DOHH2 (cell line): ENCODE results near the gene HOXC9.

ENCODE experiments used
- H3F3A ChIP-seq: fragments of 200-600 bp; sonication (generic), shearing (Covaris generic); 2 replicates; pipeline ENCODE4 v1.6.0; 2016; ENCODE audit warnings: antibody characterized with exemption, mild to moderate bottlenecking; ENCODE audit not compliant: control insufficient read depth, insufficient read depth
- H3K27ac ChIP-seq: fragments of 200-600 bp; sonication (generic); 2 replicates; pipeline ENCODE4 v1.5.1; 2014; ENCODE audit warnings: low read depth, mild to moderate bottlenecking, low read length, moderate library complexity
- H3K27me3 ChIP-seq: fragments of 200-600 bp; sonication (generic); 2 replicates; pipeline ENCODE4 v1.6.1; 2014; ENCODE audit warnings: mild to moderate bottlenecking, low read length, mixed read lengths; ENCODE audit not compliant: control insufficient read depth
- H3K36me3 ChIP-seq: fragments of 200-600 bp; sonication (generic); 2 replicates; pipeline ENCODE4 v1.6.1; 2014; ENCODE audit warnings: mild to moderate bottlenecking, low read length, moderate library complexity, mixed read lengths; ENCODE audit not compliant: control insufficient read depth
- H3K4me1 ChIP-seq: fragments of 200-600 bp; sonication (generic); 2 replicates; pipeline ENCODE4 v1.6.1; 2014; ENCODE audit warnings: mild to moderate bottlenecking, low read length, mixed read lengths; ENCODE audit not compliant: control insufficient read depth
- H3K4me2 ChIP-seq: fragments of 200-600 bp; sonication (generic); 2 replicates; pipeline ENCODE4 v1.6.0; 2014; ENCODE audit warnings: mild to moderate bottlenecking, low read length, moderate library complexity
- H3K4me3 ChIP-seq: fragments of 200-600 bp; sonication (generic); 2 replicates; pipeline ENCODE4 v1.5.1; 2014; ENCODE audit warnings: mild to moderate bottlenecking, low read length, mixed read lengths
- H3K79me2 ChIP-seq: fragments of 200-600 bp; sonication (generic); 2 replicates; pipeline ENCODE4 v1.6.1; 2014; ENCODE audit warnings: mild to moderate bottlenecking, low read length, mixed read lengths; ENCODE audit not compliant: control insufficient read depth
- H3K9me2 ChIP-seq: fragments of 200-600 bp; sonication (generic); replicated peaks from 2 replicates; pipeline ENCODE4 v1.6.1; 2014; ENCODE audit warnings: mild to moderate bottlenecking, low read length, mixed read lengths; ENCODE audit not compliant: control insufficient read depth
- H3K9me3 ChIP-seq: fragments of 200-600 bp; sonication (generic); 2 replicates; pipeline ENCODE4 v1.6.1; 2014; ENCODE audit warnings: antibody characterized with exemption, low read length, mixed read lengths; ENCODE audit not compliant: control insufficient read depth, insufficient read depth
- H4K20me1 ChIP-seq: fragments of 200-600 bp; sonication (generic); 2 replicates; pipeline ENCODE4 v1.6.0; 2014; ENCODE audit warnings: low read depth, mild to moderate bottlenecking, antibody characterized with exemption, low read length, moderate library complexity; ENCODE audit not compliant: control insufficient read depth, insufficient read depth
- CTCF ChIP-seq: fragments of 200-600 bp; sonication (generic); IDR thresholded peaks from one replicate; pipeline ENCODE4 v1.5.1; 2014; ENCODE audit warnings: antibody characterized with exemption, mild to moderate bottlenecking, low read depth, low read length; ENCODE audit not compliant: poor library complexity, severe bottlenecking
- EZH2phosphoT487 ChIP-seq: fragments of 200-600 bp; sonication (generic); IDR thresholded peaks from 2 replicates; pipeline ENCODE4 v1.6.1; 2017; ENCODE audit warnings: borderline replicate concordance, mild to moderate bottlenecking, antibody characterized with exemption, low read length, moderate library complexity, mixed read lengths

Gene HOXC9

GRCh38 chr12:54017027-54017788 lies 17.2 kb downstream of the HOXC9 start:
- Histone ChIP-seq H3K27ac (no peak overlapping the region), H3K27me3 (peaks cover 43% of the 10 kb centered on the region), H4K20me1 (no peaks in the 10 kb centered on the region), H3K4me3 (peak overlapping the region; percentile 92), H3K9me2 (no peaks in the 10 kb centered on the region), H3F3A (no peaks in the 10 kb centered on the region; the same call in 1 of the 2 replicates), H3K4me2 (peak overlapping the region; percentile 89), H3K79me2 (0 out of 2 replicates have a peak, but pooled peaks cover 4% of the 10 kb centered on the region), H3K4me1 (peaks cover 8% of the 10 kb centered on the region), H3K9me3 (no peaks in the 10 kb centered on the region), H3K36me3 (no peaks in the 10 kb centered on the region)
- peak; percentile 33 for TF ChIP-seq CTCF
- no peak for TF ChIP-seq EZH2phosphoT487

- peaks cover 10% of the 10 kb centered on the region for H3K4me1 ChIP-seq
- no peaks in the 10 kb centered on the region for H3K9me3 ChIP-seq
- H4K20me1 ChIP-seq, result no peaks in the 10 kb centered on the region
- H3K4me2 ChIP-seq, result peak overlapping the region; percentile 89
- no peaks in the 10 kb centered on the region for H3K9me2 ChIP-seq
- H3K36me3 ChIP-seq, result no peaks in the 10 kb centered on the region
- H3K27me3 ChIP-seq, result peaks cover 46% of the 10 kb centered on the region
- TF ChIP-seq EZH2phosphoT487, result no peak
- TF ChIP-seq CTCF, result no peak
- H3K79me2 ChIP-seq, result 0 out of 2 replicates have a peak, but pooled peaks cover 4% of the 10 kb centered on the region
- peak overlapping the region; percentile 92 for H3K4me3 ChIP-seq
- 0 out of 2 replicates have a peak, but pooled peaks cover 2% of the 10 kb centered on the region for H3F3A ChIP-seq
- H3K27ac ChIP-seq, result peak overlapping the region; percentile 69
These were observed 18.0 kb downstream of the HOXC9 start for GRCh38 chr12:54017878-54018467.

GRCh38 chr12:54018468-54018984 lies 18.6 kb downstream of the HOXC9 start:
- peaks cover 11% of the 10 kb centered on the region for H3K4me1 ChIP-seq
- no peaks in the 10 kb centered on the region for H4K20me1 ChIP-seq
- peak overlapping the region; percentile 92 for H3K4me3 ChIP-seq
- H3F3A ChIP-seq, result 0 out of 2 replicates have a peak, but pooled peaks cover 2% of the 10 kb centered on the region
- H3K9me2 ChIP-seq, result no peaks in the 10 kb centered on the region
- H3K27me3 ChIP-seq, result peaks cover 44% of the 10 kb centered on the region
- TF ChIP-seq CTCF (no peak), EZH2phosphoT487 (no peak)
- H3K9me3 ChIP-seq, result no peaks in the 10 kb centered on the region
- peak overlapping the region; percentile 69 for H3K27ac ChIP-seq
- 0 out of 2 replicates have a peak, but pooled peaks cover 4% of the 10 kb centered on the region for H3K79me2 ChIP-seq
- H3K36me3 ChIP-seq, result no peaks in the 10 kb centered on the region
- peak overlapping the region; percentile 89 for H3K4me2 ChIP-seq
